ENCODE data around the gene MPZL3. TPM values are rescaled to one million over a fixed set of nuclear protein-coding genes. Genes with fewer than 3 reads are reported as not detected.
"Not testable (repeated sequence)": the region's sequence is repeated elsewhere in the genome, so short reads cannot be mapped to it uniquely, and the experiment has no call there.

The MPZL3 gene
- total RNA-seq, 1 donor from 2014 or later, result 34.8 TPM

DNA sequence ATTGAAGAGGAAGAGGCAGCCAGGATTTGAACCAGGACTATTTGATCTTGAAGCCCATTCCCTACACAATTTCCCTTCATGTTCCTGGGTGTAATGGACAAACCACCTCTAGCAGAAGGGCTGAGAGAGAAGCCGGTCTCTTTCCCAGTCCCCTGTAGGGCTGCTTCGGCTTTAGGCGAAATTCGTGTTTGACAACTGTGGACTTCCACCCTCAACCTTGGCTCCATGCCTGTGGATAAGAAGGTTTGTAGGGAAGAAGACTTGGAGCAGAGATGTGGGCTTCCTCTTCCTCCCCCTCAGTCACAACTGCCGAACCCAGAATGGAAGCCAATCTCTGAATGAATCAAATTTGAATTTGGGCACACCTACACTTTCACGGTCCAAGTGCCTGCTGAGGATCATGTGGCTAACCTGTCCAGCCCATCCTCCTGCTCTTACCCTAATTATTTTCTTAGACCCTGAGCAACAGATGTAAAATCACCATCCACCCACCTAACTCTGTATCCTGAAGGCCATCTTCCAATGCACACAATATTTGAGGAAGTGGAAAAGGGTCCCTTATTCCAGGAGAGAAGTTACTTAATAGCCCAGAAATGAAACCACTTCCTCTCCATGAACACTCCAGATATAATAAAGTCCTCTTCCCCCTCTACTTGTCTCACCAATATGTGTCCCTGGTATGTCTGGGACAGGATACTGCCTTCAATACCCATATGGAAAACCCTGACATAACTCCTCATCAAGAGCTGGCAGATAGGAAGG is 65.6 kb downstream of the MPZL3 start:
- no peaks in the 10 kb centered on the region for H3K36me3 ChIP-seq (ENCODE audit: control insufficient read depth, insufficient read depth, low read length)
- H3K27me3 ChIP-seq (ENCODE audit: control insufficient read depth, insufficient read depth, low read length), result peaks cover 3% of the 10 kb centered on the region
- no peak for DNase-seq (ENCODE audit: low read depth)
- no peak for FAIRE-seq
- TF ChIP-seq, protein P1, sequence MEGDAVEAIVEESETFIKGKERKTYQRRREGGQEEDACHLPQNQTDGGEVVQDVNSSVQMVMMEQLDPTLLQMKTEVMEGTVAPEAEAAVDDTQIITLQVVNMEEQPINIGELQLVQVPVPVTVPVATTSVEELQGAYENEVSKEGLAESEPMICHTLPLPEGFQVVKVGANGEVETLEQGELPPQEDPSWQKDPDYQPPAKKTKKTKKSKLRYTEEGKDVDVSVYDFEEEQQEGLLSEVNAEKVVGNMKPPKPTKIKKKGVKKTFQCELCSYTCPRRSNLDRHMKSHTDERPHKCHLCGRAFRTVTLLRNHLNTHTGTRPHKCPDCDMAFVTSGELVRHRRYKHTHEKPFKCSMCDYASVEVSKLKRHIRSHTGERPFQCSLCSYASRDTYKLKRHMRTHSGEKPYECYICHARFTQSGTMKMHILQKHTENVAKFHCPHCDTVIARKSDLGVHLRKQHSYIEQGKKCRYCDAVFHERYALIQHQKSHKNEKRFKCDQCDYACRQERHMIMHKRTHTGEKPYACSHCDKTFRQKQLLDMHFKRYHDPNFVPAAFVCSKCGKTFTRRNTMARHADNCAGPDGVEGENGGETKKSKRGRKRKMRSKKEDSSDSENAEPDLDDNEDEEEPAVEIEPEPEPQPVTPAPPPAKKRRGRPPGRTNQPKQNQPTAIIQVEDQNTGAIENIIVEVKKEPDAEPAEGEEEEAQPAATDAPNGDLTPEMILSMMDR (IDR thresholded peaks at IDR 0.05; ENCODE audit: insufficient read depth, low read length, severe bottlenecking), result no peak
- no peak overlapping the region for H3K4me3 ChIP-seq (ENCODE audit: low read depth, low read length)

- DNase-seq (ENCODE audit: low read depth) (no peak), FAIRE-seq (no peak)
- TF ChIP-seq, protein P1 (IDR thresholded peaks at IDR 0.05; ENCODE audit: insufficient read depth, low read length, severe bottlenecking), result no peak
- H3K36me3 ChIP-seq (ENCODE audit: control insufficient read depth, insufficient read depth, low read length), result no peaks in the 10 kb centered on the region
- no peak overlapping the region for H3K4me3 ChIP-seq (ENCODE audit: low read depth, low read length)
- H3K27me3 ChIP-seq (ENCODE audit: control insufficient read depth, insufficient read depth, low read length), result peaks cover 3% of the 10 kb centered on the region
These were observed 67.2 kb downstream of the MPZL3 start for GRCh38 chr11:118184784-118185579.

GRCh38 chr11:118183691-118184090 is 68.5 kb downstream of the MPZL3 start:
- H3K36me3 ChIP-seq (ENCODE audit: control insufficient read depth, insufficient read depth, low read length); H3K27me3 ChIP-seq (ENCODE audit: control insufficient read depth, insufficient read depth, low read length); FAIRE-seq; H3K4me3 ChIP-seq (ENCODE audit: low read depth, low read length); DNase-seq (ENCODE audit: low read depth): not testable (repeated sequence)

- H3K4me3 ChIP-seq (ENCODE audit: low read depth, low read length), result no peak overlapping the region
- DNase-seq (ENCODE audit: low read depth), result peak; percentile 58
- TF ChIP-seq, protein P1 (IDR thresholded peaks at IDR 0.05; ENCODE audit: insufficient read depth, low read length, severe bottlenecking), result no peak
These were observed 71.9 kb downstream of the MPZL3 start for GRCh38 chr11:118180300-118180703.

DNA sequence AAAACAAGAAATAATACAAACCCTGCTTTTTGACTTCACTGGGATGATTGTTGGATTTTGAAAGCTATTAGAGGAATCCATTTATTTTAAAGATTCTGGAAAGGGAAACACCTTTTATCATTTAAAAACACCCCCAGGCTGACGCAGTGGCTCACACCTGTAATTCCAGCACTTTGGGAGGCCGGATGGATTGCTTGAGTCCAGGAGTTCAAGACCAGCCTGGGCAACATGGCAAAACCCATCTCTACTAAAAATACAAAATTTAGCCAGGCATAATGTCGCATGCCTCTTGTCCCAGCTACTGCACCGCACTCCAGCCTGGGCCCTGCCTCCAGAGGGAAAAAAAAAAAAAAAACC is 75.4 kb downstream of the MPZL3 start:
- Histone ChIP-seq H3K36me3 (ENCODE audit: control insufficient read depth, insufficient read depth, low read length) (no peaks in the 10 kb centered on the region), H3K27me3 (ENCODE audit: control insufficient read depth, insufficient read depth, low read length) (no peaks in the 10 kb centered on the region), H3K4me3 (ENCODE audit: low read depth, low read length) (no peak overlapping the region)
- TF ChIP-seq, protein P1 (IDR thresholded peaks at IDR 0.05; ENCODE audit: insufficient read depth, low read length, severe bottlenecking), result no peak
- DNase-seq (ENCODE audit: low read depth) (no peak), FAIRE-seq (no peak)

More at GRCh38 chr11:118180300-118180703, 71.9 kb downstream of the MPZL3 start:
- Histone ChIP-seq H3K36me3 (ENCODE audit: control insufficient read depth, insufficient read depth, low read length) (no peaks in the 10 kb centered on the region), H3K27me3 (ENCODE audit: control insufficient read depth, insufficient read depth, low read length) (no peaks in the 10 kb centered on the region)
- no peak for FAIRE-seq

Other genes starting within 250 kb of the MPZL3 start
- 42.4 and 202 TPM in 2 replicates for gene TMPRSS4, start 175.3 kb downstream of the MPZL3 start, total RNA-seq
- gene SMIM35, start 165.4 kb downstream of the MPZL3 start, total RNA-seq, result not detected in 2 replicates
- gene SCN4B, start 99.5 kb downstream of the MPZL3 start, total RNA-seq, result 0.53 and 1.2 TPM in 2 replicates
- gene SCN2B, start 75.7 kb downstream of the MPZL3 start, total RNA-seq, result under 0.01 and 0.13 TPM in 2 replicates
- gene JAML, start 27.4 kb downstream of the MPZL3 start, total RNA-seq, result 0.13 TPM in 1 of 2 replicates, not detected in the other
- gene MPZL2, start 11.9 kb upstream of the MPZL3 start, total RNA-seq, result 38.7 and 79.2 TPM in 2 replicates
- not detected in 2 replicates for gene CD3E, start 52.4 kb upstream of the MPZL3 start, total RNA-seq
- not detected in 2 replicates for gene CD3D, start 90.3 kb upstream of the MPZL3 start, total RNA-seq
- gene CD3G, start 92.0 kb upstream of the MPZL3 start, total RNA-seq, result not detected in 2 replicates
- 16.1 and 21.9 TPM in 2 replicates for gene UBE4A, start 107.2 kb upstream of the MPZL3 start, total RNA-seq
- gene ATP5MG, start 149.2 kb upstream of the MPZL3 start, total RNA-seq, result 61.1 and 113 TPM in 2 replicates
- gene KMT2A, start 184.1 kb upstream of the MPZL3 start, total RNA-seq, result 14.0 and 20.6 TPM in 2 replicates